GM12865 (cell line): ENCODE data around the gene CAB39L.

Experiments used
- DNase-seq: peaks from one replicate; pipeline ENCODE4 v3.0.0; 2010; ENCODE audit warnings: low read depth
- H3K4me3 ChIP-seq: 2 replicates; pipeline ENCODE4 v1.5.1; 2011; ENCODE audit warnings: mild to moderate bottlenecking, low read depth, low read length, control low read depth
- CTCF ChIP-seq: IDR thresholded peaks from 2 replicates; pipeline ENCODE4 v1.5.1; 2011; ENCODE audit warnings: low read length, control low read depth, low read depth, inconsistent platforms; ENCODE audit not compliant: insufficient read depth; ENCODE audit errors: missing control alignments

CAB39L gene

GRCh38 chr13:49371943-49372613 is 71.8 kb downstream of the CAB39L start:
- DNase-seq = peak; percentile 2
- no peak for TF ChIP-seq CTCF
- no peak overlapping the region for H3K4me3 ChIP-seq

GRCh38 chr13:49370371-49370770 is 73.5 kb downstream of the CAB39L start:
- no peak for TF ChIP-seq CTCF
- H3K4me3 ChIP-seq = no peak overlapping the region
- no peak for DNase-seq

GRCh38 chr13:49369866-49370265 is 74.0 kb downstream of the CAB39L start:
- TF ChIP-seq CTCF = no peak
- DNase-seq = no peak

GRCh38 chr13:49368688-49369087 is 75.2 kb downstream of the CAB39L start:
- no peak for TF ChIP-seq CTCF
- DNase-seq = no peak
- no peak overlapping the region for H3K4me3 ChIP-seq

More at GRCh38 chr13:49369866-49370265, 74.0 kb downstream of the CAB39L start:
- no peak overlapping the region for H3K4me3 ChIP-seq

- no peak for DNase-seq
- H3K4me3 ChIP-seq = no peak overlapping the region
- TF ChIP-seq CTCF = no peak
These were observed 76.0 kb downstream of the CAB39L start for GRCh38 chr13:49367640-49368422.

GRCh38 chr13:49366841-49367240 is 77.0 kb downstream of the CAB39L start:
- TF ChIP-seq CTCF = no peak
- DNase-seq = no peak
- no peak overlapping the region for H3K4me3 ChIP-seq

GRCh38 chr13:49357694-49358093 is 86.2 kb downstream of the CAB39L start:
- H3K4me3 ChIP-seq = no peak overlapping the region
- no peak for DNase-seq
- TF ChIP-seq CTCF = no peak
